ENCODE data around the gene SKIC3.

DNA sequence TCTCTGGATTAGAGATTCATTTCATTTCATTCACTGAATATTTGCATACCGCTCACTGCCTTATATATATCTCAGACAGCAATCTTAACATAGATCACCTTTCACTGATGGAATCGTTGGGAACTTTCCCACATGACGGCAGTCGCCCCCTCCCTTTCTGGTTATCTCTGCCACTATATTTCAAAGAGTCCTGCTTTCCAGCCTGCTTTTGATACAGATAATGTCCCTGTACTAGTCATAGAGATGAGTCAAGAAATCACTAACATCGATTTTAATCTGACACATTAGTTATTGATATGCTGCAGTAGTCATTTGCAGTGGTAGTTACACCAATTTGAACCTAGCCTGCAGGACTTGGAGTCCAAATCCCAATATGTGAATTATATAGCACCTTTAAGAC is 8.6 kb upstream of the SKIC3 start:
- TF ChIP-seq, protein P1, sequence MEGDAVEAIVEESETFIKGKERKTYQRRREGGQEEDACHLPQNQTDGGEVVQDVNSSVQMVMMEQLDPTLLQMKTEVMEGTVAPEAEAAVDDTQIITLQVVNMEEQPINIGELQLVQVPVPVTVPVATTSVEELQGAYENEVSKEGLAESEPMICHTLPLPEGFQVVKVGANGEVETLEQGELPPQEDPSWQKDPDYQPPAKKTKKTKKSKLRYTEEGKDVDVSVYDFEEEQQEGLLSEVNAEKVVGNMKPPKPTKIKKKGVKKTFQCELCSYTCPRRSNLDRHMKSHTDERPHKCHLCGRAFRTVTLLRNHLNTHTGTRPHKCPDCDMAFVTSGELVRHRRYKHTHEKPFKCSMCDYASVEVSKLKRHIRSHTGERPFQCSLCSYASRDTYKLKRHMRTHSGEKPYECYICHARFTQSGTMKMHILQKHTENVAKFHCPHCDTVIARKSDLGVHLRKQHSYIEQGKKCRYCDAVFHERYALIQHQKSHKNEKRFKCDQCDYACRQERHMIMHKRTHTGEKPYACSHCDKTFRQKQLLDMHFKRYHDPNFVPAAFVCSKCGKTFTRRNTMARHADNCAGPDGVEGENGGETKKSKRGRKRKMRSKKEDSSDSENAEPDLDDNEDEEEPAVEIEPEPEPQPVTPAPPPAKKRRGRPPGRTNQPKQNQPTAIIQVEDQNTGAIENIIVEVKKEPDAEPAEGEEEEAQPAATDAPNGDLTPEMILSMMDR (IDR thresholded peaks at IDR 0.05), result no peak
- no peak for TF ChIP-seq POLR2A (IDR thresholded peaks at IDR 0.05)

Data from prostate gland (tissue), 2 donors.